SKM-1 (cell line): ENCODE measurements around the gene TBX5.

ENCODE experiments used
- DNase-seq: peaks from one replicate; lab custom pipeline; 2025; ENCODE audit not compliant: unreplicated experiment; lab: John Stamatoyannopoulos, UW

Gene TBX5

DNA sequence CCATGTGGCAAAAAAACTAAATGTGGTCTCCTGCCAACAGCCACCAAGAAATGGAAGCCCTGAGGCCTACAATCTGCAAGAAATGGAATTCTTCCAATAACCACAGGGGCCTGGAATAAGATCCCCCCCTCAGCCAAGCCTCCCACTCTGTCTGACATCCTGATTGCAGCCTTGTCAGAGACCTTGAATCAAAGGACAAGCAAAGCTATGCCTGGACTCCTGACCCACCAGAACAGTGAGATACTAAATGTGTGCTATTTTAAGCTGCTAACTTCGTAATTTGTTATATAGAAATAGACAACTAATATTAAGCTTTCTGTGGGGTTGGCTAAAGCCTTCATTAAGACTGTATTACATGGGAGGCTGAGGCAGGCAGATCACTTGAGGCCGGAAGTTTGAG lies 77.7 kb downstream of the TBX5 start:
- DNase-seq, result no peak

- no peak for DNase-seq
These were observed 78.2 kb downstream of the TBX5 start for GRCh38 chr12:114327765-114328164.

DNA sequence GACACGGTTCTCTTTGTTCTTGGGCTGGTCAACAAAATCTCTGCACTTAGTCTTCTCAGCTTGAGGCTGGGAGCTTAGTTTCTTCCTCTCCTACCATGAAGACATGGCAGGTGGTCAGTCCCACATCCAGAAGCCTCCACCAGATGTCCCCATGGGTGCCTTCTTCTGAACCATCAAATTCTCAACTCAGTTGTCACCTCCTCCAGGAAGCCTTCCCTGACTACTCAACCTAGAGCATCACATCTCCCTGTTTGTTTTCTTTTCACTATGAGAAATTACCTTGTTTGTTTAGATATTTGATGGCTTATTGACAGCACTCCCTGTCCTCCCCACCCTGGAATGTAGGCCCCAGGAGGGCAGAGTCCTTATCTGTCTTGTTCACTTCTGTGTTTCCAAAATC lies 84.4 kb downstream of the TBX5 start:
- no peak for DNase-seq

GRCh38 chr12:114320968-114321367 lies 85.0 kb downstream of the TBX5 start:
- DNase-seq, result no peak

DNA sequence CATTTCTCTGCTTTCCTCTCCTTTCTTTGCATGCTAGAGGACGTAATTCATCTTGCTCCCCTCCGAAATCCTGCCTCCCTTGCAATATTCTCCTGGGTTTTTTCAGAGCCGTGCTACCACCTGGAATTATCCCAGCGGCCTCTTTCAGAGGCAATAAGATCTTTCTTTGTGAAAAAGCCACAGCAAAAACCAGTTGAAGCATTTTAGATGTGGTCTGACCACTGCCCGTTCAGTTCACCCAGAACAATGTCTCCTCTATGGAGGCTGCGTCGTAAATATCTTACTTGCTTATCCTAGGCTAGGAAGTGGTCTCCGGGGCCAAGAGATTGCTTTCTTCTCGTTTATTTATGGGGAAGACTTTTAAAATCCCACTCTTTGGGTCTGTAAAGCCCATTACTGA lies 85.8 kb downstream of the TBX5 start:
- no peak for DNase-seq

DNA sequence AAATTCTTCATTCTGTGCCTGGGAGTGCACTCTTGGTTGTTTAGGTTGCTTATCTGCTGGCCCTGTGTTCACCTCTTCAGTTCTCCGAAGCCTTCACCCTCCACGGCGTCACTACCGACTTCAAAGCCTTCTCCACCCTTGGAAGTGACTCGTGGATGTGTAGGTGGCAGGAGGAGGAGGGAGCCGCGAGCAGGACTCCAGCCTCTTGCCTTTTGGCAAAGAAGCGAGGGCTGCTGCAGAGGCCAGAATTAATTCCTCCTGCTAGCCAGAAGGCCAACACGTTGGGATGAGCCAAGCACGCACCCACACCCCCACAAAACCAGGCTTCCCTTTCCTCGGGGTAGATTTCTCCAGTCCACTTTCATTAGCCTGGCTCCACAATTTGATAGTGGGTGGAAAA lies 86.5 kb downstream of the TBX5 start:
- DNase-seq, result no peak

DNA sequence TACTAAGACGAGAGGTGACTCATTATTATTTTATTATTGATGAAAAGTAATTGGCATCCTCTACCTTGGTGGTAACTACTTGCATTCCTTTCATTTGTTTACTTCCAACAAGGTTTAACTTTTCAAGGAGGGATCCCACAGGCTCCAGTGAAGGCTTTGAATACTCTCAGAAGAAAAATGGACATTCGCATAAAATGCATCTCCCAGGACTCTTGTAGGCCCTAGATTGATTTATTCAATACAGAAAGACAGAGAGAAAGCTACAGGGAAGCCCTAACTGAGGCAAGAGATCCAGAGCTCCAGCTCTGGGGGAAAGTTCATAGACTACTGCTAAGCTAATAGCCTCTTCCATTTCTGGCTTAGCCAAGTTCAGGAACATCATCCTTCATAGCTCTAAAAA lies 87.0 kb downstream of the TBX5 start:
- DNase-seq, result no peak

DNA sequence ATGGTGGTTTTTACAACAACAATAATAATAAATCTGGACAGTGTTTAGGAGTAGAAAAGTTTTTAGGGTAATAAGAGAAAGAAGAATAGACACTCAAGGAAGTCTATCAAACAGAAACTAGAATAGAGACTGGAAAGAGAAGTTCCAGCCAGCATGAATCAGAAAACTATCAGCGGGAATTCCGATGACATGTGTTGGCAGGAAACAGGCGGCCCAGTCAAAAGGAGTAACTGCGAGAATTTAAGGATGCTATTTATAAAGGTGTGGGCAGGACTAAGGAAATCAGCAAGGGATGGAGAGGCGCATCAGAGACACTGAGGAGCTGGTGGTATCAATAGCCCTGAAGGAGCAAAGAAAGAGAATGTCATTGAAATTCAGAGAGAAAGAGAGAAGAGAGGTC lies 89.9 kb downstream of the TBX5 start:
- DNase-seq, result no peak

DNA sequence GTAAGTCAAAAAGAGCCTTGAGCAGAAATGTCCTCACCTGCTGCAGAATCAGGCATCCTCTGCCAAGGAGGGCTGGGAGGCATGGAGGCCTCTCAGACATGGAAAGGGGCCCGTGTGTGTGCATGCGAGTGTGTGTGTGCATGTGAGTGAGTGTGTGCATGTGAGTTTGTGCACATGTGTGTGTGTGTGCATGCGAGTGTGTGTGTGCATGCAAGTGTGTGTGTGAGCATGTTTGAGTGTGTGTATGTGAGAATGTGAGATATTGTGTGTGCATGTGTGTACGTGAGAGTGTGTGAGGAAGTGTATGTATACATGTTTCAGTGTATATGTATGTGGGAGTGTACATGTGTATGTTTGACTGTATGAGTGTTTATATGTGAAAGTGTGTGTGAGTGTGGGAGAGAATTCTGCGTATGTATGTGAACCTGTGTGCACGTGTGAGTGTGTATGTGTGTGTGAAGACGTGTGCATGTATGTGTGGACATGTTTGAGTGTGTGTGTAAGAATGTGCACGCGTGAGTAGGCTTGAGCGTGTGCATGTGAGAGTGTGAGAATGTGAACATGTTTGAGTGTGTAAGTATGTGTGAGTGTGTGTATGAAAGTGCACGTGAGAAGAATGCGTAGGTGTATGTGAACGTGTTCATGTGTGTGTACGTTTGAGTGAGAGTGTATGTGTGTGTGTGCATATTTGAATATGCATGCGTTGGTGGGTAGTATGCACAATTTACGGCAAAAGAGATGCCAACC lies 90.8 kb downstream of the TBX5 start:
- no peak for DNase-seq

DNA sequence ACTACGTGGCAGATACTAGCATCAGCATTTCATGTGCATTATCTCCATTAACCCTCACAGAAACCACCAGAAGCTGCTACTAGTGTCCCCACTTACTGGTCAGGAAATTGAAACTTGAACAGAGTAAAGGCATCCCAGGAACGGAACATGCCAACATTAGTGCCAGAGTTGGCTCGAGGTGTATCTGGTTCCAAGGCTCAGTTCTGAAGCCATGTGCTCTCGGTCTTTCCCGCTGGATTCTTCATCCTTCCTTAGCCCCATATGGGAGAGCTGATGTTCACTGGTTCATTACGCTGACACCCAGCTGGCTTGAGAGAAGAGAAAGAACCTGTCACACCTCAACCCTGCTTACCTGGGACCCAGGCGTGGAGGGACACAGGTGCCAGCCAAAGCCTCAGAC lies 91.5 kb downstream of the TBX5 start:
- DNase-seq, result no peak

DNA sequence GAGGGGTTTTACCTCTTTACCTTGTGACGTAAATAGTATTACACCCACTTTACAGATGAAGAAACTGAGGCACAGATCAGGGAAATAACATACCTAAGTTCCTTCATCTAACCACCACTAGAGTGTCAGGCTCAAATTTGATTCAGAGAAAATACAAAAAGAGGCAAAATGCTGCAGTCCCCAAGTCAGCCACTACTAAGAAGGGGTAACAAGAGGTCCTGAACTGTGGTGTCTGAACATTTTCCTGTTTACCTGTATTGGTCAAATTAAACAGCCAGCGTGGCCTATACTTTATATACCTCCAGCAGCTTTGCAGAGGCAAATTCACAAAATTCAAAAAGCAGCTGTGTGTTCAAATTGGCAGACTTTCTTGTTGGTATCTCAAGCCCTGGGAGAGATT lies 92.0 kb downstream of the TBX5 start:
- DNase-seq, result no peak

GRCh38 chr12:114311974-114312373 lies 94.0 kb downstream of the TBX5 start:
- no peak for DNase-seq

DNA sequence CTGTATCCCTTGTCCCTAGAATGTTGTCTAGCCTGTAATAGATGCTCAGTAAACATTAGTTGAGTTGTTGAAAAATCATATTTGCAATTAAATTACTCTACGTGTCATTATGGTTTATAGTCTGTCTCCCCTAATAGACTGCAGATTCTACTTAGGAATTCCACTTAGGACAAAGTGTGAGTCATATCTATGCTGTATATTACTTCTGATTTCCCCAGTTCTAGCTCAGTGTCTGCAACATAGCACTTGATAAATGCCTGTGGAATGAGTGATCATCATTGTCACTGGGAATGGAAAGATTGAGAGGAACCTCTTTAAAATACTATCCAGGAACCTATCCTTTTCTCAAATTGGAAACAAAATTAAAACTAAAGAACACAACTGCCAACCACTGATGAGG lies 99.3 kb downstream of the TBX5 start:
- no peak for DNase-seq

DNA sequence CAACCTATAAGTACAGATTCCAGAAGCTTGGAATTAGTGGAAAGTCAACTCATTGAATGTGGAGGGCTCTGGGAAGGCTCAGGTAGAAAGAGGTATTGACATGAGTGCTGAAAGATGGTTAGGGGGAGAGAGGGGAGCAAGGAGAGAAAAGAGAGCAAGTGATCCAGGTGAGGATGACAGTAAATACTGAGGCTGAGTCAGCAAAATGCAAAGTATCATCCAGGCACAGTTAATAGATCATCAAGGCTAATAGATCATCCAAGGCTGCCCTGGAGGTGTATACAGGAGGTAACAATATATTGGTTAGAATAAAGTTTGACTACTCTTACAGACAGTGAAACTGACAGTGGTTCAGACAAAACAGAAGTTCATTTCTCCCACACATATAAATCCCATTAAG lies 100.5 kb downstream of the TBX5 start:
- DNase-seq, result no peak
